GM12878 (cell line): ENCODE results near the gene PRR7. TPM values are rescaled to one million over a fixed set of nuclear protein-coding genes. Genes with fewer than 3 reads are reported as not detected.

Source experiments
- ATF7 ChIP-seq: fragments of 450-650 bp; IDR thresholded peaks from 2 replicates; pipeline ENCODE4 v1.6.1; 2016; ENCODE audit warnings: low read depth, mild to moderate bottlenecking
- CREB1 ChIP-seq: IDR thresholded peaks from 2 replicates; pipeline ENCODE4 v1.6.1; 2012; ENCODE audit warnings: low read depth, mild to moderate bottlenecking, inconsistent platforms
- SREBF1 ChIP-seq: IDR thresholded peaks from 2 replicates; pipeline ENCODE4 v1.6.1; 2012; ENCODE audit warnings: mild to moderate bottlenecking, low read length
- TAF1 ChIP-seq: IDR thresholded peaks from 2 replicates; pipeline ENCODE4 v1.6.1; 2011; ENCODE audit warnings: mild to moderate bottlenecking, low read depth, low read length, borderline replicate concordance
- TCF3 ChIP-seq: IDR thresholded peaks from 2 replicates; pipeline ENCODE4 v1.6.1; 2012; ENCODE audit warnings: low read depth, mild to moderate bottlenecking, low read length, borderline replicate concordance; ENCODE audit not compliant: insufficient read depth
- ZNF622 ChIP-seq: fragments of 450-650 bp; IDR thresholded peaks from 2 replicates; pipeline ENCODE4 v1.6.1; 2017; ENCODE audit warnings: mild to moderate bottlenecking, inconsistent platforms
- polyA plus RNA-seq, 11 experiments: library from polyadenylated mRNA; depleted of rRNA in 4 of 11; unstranded in 6 of 11; stranded (reverse) in 5 of 11; fragments of >200 nt; fragmentation: Nextera tagmentation in 4 of 11; fragmentation: Illumina TruSeq in 1 of 11; extraction: Ambion mirVana in 4 of 11; extraction: Trizol in 1 of 11; gene quantifications; 1 replicate in 1 of 11; 2 replicates in 10 of 11; pipeline versions ENCODE4 v1.2.1 to v1.2.3, GENCODE V29; 2011 to 2016; ENCODE audit warnings: inconsistent platforms in 2 of 11, missing spikeins in 2 of 11, low read depth in 1 of 11
- total RNA-seq, 4 experiments: library from RNA; depleted of rRNA in 3 of 4; stranded (reverse); fragments of >200 nt in 3 of 4; fragmentation: Illumina TruSeq in 1 of 4; extraction: Trizol in 1 of 4; gene quantifications; 2 replicates each; pipeline versions ENCODE4 v1.2.1 to v1.2.3, GENCODE V29; 2013 to 2021
- TF ChIP-seq, protein P1 (sequence below): fragments of 450-650 bp; IDR thresholded peaks from 2 replicates; pipeline ENCODE4 v1.6.1; 2018; ENCODE audit warnings: mild to moderate bottlenecking, low read depth, moderate library complexity; ENCODE audit not compliant: partially characterized antibody
- TF ChIP-seq, protein P2 (sequence below): IDR thresholded peaks from 2 replicates; pipeline ENCODE4 v1.6.1; 2012; ENCODE audit warnings: low read depth, low read length, improper control_type of control experiment
- TF ChIP-seq, protein P3 (sequence below): fragments of 450-650 bp; formaldehyde crosslinking; IDR thresholded peaks from 2 replicates; pipeline ENCODE4 v1.4.0; 2022; ENCODE audit warnings: mild to moderate bottlenecking, moderate library complexity
- TF ChIP-seq, protein P4 (sequence below): fragments of 450-650 bp; IDR thresholded peaks from 2 replicates; pipeline ENCODE4 v1.6.1; 2017; ENCODE audit warnings: antibody characterized with exemption, mild to moderate bottlenecking, moderate library complexity
- TF ChIP-seq, protein P5 (sequence below): IDR thresholded peaks from 2 replicates; pipeline ENCODE4 v1.6.1; 2012; ENCODE audit warnings: mild to moderate bottlenecking, low read depth, low read length
- TF ChIP-seq, protein P6 (sequence below), 3 experiments: IDR thresholded peaks in 2 of 3; conservative IDR thresholded peaks in 1 of 3; 2 replicates each; pipeline ENCODE4 v1.5.1; 2011; ENCODE audit warnings: low read depth in 3 of 3, low read length in 3 of 3, mild to moderate bottlenecking in 3 of 3, control low read depth in 2 of 3, moderate library complexity in 2 of 3, inconsistent platforms in 1 of 3, mixed read lengths in 1 of 3; ENCODE audit not compliant: control insufficient read depth in 2 of 3, insufficient read depth in 1 of 3; ENCODE audit errors: extremely low read depth in 1 of 3

PRR7 gene
- total and polyA plus RNA-seq, 10 of the 15 experiments (the other 5 are each of a cell fraction or from before 2014, with no cell fraction given) = 0.09 to 18.8 (median 4.6) TPM; not detected in 2

DNA sequence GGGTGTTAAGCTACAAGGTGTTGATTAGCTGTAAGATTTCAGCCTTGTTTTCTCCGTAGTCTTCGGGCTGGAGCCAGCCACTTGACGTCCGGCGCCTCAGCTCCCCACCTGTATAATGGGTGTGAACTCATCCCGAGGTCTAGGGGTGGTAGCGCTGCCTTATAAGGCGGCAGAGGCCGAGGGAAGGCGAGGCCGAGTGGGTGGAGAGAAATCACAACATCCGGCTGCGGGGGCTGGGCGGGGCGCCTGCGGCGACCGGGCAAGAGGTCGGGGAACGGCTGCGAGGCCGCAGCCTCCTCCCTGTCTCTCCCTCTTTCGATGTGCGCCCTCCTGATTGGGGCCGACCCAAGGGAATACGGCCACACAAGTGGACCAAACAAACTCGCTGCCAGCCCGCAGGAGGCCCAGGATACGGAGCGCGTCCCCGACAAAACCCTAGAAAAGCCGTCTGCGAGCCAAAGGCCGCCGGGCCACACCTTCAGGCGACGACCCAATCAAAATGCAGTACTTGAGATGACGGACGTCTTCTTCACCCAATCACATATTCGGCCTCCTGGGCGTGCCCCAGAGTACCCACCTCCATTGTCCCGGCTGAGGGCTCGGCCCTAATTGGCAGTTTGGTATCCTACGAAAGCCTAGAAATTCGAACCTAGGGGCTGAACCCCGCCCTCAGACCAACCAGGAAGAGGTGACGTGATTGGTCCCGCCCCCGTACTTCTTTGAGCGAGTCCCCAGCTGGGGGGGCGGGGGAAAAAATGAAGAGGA is 20.6 kb upstream of the PRR7 start (continued):
- TF ChIP-seq, protein P1, sequence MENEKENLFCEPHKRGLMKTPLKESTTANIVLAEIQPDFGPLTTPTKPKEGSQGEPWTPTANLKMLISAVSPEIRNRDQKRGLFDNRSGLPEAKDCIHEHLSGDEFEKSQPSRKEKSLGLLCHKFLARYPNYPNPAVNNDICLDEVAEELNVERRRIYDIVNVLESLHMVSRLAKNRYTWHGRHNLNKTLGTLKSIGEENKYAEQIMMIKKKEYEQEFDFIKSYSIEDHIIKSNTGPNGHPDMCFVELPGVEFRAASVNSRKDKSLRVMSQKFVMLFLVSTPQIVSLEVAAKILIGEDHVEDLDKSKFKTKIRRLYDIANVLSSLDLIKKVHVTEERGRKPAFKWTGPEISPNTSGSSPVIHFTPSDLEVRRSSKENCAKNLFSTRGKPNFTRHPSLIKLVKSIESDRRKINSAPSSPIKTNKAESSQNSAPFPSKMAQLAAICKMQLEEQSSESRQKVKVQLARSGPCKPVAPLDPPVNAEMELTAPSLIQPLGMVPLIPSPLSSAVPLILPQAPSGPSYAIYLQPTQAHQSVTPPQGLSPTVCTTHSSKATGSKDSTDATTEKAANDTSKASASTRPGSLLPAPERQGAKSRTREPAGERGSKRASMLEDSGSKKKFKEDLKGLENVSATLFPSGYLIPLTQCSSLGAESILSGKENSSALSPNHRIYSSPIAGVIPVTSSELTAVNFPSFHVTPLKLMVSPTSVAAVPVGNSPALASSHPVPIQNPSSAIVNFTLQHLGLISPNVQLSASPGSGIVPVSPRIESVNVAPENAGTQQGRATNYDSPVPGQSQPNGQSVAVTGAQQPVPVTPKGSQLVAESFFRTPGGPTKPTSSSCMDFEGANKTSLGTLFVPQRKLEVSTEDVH = no peak
- TF ChIP-seq TCF3 = peak; percentile 50; the same call in 1 of the 2 replicates
- TF ChIP-seq ZNF622 = no peak
- TF ChIP-seq, protein P2, sequence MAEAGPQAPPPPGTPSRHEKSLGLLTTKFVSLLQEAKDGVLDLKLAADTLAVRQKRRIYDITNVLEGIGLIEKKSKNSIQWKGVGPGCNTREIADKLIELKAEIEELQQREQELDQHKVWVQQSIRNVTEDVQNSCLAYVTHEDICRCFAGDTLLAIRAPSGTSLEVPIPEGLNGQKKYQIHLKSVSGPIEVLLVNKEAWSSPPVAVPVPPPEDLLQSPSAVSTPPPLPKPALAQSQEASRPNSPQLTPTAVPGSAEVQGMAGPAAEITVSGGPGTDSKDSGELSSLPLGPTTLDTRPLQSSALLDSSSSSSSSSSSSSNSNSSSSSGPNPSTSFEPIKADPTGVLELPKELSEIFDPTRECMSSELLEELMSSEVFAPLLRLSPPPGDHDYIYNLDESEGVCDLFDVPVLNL = peak; percentile 70
- TF ChIP-seq, protein P3, sequence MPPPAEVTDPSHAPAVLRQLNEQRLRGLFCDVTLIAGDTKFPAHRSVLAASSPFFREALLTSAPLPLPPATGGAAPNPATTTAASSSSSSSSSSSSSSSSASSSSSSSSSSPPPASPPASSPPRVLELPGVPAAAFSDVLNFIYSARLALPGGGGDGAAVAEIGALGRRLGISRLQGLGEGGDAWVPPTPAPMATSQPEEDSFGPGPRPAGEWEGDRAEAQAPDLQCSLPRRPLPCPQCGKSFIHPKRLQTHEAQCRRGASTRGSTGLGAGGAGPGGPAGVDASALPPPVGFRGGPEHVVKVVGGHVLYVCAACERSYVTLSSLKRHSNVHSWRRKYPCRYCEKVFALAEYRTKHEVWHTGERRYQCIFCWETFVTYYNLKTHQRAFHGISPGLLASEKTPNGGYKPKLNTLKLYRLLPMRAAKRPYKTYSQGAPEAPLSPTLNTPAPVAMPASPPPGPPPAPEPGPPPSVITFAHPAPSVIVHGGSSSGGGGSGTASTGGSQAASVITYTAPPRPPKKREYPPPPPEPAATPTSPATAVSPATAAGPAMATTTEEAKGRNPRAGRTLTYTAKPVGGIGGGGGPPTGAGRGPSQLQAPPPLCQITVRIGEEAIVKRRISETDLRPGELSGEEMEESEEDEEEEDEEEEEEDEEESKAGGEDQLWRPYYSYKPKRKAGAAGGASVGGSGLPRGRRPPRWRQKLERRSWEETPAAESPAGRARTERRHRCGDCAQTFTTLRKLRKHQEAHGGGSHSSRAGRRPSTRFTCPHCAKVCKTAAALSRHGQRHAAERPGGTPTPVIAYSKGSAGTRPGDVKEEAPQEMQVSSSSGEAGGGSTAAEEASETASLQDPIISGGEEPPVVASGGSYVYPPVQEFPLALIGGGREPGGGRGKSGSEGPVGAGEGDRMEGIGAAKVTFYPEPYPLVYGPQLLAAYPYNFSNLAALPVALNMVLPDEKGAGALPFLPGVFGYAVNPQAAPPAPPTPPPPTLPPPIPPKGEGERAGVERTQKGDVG (CRISPR knock-in tag) = no peak
- no peak for TF ChIP-seq SREBF1
- TF ChIP-seq, protein P4, sequence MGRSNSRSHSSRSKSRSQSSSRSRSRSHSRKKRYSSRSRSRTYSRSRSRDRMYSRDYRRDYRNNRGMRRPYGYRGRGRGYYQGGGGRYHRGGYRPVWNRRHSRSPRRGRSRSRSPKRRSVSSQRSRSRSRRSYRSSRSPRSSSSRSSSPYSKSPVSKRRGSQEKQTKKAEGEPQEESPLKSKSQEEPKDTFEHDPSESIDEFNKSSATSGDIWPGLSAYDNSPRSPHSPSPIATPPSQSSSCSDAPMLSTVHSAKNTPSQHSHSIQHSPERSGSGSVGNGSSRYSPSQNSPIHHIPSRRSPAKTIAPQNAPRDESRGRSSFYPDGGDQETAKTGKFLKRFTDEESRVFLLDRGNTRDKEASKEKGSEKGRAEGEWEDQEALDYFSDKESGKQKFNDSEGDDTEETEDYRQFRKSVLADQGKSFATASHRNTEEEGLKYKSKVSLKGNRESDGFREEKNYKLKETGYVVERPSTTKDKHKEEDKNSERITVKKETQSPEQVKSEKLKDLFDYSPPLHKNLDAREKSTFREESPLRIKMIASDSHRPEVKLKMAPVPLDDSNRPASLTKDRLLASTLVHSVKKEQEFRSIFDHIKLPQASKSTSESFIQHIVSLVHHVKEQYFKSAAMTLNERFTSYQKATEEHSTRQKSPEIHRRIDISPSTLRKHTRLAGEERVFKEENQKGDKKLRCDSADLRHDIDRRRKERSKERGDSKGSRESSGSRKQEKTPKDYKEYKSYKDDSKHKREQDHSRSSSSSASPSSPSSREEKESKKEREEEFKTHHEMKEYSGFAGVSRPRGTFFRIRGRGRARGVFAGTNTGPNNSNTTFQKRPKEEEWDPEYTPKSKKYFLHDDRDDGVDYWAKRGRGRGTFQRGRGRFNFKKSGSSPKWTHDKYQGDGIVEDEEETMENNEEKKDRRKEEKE = no peak
- TF ChIP-seq CREB1 = no peak
- TF ChIP-seq ATF7 = peak; percentile 96
- TF ChIP-seq, protein P5, sequence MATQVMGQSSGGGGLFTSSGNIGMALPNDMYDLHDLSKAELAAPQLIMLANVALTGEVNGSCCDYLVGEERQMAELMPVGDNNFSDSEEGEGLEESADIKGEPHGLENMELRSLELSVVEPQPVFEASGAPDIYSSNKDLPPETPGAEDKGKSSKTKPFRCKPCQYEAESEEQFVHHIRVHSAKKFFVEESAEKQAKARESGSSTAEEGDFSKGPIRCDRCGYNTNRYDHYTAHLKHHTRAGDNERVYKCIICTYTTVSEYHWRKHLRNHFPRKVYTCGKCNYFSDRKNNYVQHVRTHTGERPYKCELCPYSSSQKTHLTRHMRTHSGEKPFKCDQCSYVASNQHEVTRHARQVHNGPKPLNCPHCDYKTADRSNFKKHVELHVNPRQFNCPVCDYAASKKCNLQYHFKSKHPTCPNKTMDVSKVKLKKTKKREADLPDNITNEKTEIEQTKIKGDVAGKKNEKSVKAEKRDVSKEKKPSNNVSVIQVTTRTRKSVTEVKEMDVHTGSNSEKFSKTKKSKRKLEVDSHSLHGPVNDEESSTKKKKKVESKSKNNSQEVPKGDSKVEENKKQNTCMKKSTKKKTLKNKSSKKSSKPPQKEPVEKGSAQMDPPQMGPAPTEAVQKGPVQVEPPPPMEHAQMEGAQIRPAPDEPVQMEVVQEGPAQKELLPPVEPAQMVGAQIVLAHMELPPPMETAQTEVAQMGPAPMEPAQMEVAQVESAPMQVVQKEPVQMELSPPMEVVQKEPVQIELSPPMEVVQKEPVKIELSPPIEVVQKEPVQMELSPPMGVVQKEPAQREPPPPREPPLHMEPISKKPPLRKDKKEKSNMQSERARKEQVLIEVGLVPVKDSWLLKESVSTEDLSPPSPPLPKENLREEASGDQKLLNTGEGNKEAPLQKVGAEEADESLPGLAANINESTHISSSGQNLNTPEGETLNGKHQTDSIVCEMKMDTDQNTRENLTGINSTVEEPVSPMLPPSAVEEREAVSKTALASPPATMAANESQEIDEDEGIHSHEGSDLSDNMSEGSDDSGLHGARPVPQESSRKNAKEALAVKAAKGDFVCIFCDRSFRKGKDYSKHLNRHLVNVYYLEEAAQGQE = no peak
- TF ChIP-seq TAF1 = peak; percentile 79
- TF ChIP-seq, protein P6, sequence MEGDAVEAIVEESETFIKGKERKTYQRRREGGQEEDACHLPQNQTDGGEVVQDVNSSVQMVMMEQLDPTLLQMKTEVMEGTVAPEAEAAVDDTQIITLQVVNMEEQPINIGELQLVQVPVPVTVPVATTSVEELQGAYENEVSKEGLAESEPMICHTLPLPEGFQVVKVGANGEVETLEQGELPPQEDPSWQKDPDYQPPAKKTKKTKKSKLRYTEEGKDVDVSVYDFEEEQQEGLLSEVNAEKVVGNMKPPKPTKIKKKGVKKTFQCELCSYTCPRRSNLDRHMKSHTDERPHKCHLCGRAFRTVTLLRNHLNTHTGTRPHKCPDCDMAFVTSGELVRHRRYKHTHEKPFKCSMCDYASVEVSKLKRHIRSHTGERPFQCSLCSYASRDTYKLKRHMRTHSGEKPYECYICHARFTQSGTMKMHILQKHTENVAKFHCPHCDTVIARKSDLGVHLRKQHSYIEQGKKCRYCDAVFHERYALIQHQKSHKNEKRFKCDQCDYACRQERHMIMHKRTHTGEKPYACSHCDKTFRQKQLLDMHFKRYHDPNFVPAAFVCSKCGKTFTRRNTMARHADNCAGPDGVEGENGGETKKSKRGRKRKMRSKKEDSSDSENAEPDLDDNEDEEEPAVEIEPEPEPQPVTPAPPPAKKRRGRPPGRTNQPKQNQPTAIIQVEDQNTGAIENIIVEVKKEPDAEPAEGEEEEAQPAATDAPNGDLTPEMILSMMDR (IDR thresholded peaks at IDR 0.05 in 2 of 3, conservative IDR thresholded peaks at IDR 0.05 in 1 of 3; ENCODE audit: control insufficient read depth in 2 of 3, extremely low read depth in 1 of 3, insufficient read depth in 1 of 3, low read depth in 3 of 3, low read length in 3 of 3) = no peak
